HEK293T (cell line): ENCODE measurements around the gene CALN1.

Experiments
- BHLHE40 ChIP-seq: fragments of 450-650 bp; IDR thresholded peaks from 2 replicates; pipeline ENCODE4 v1.6.1; 2016; ENCODE audit warnings: mild to moderate bottlenecking, moderate library complexity, borderline replicate concordance
- FOXM1 ChIP-seq: fragments of 450-650 bp; IDR thresholded peaks from 2 replicates; pipeline ENCODE4 v1.6.1; 2017; ENCODE audit warnings: mild to moderate bottlenecking, borderline replicate concordance
- TARDBP ChIP-seq: fragments of 450-650 bp; IDR thresholded peaks from 2 replicates; pipeline ENCODE4 v1.6.1; 2016

- TF ChIP-seq BHLHE40 (no peak), FOXM1 (no peak), TARDBP (no peak)
Measured at GRCh38 chr7:72446131-72446530, 34.0 kb upstream of the CALN1 start.
